K562 (cell line): ENCODE data around the gene MAGIX. TPM values are rescaled to one million over a fixed set of nuclear protein-coding genes. Genes with fewer than 3 reads are reported as not detected.

Source experiments
- ARID3A ChIP-seq: IDR thresholded peaks from 2 replicates; pipeline ENCODE4 v1.6.1; 2012; ENCODE audit warnings: low read depth, low read length, improper control_type of control experiment, borderline replicate concordance
- CREM ChIP-seq: IDR thresholded peaks from 2 replicates; pipeline ENCODE4 v1.6.1; 2014; ENCODE audit warnings: antibody characterized with exemption, low read depth
- GTF2B ChIP-seq: IDR thresholded peaks from 2 replicates; pipeline ENCODE4 v1.6.1; 2011; ENCODE audit not compliant: insufficient read length; ENCODE audit errors: extremely low read depth
- GTF2E2 ChIP-seq: fragments of 200-800 bp; sonication (Bioruptor generic); IDR thresholded peaks from 2 replicates; pipeline ENCODE4 v1.6.1; 2016; ENCODE audit warnings: missing genetic modification characterization, missing compliant biosample characterization
- HBP1 ChIP-seq: fragments of 450-650 bp; formaldehyde crosslinking; IDR thresholded peaks from 2 replicates; pipeline ENCODE4 v1.4.0; 2022; ENCODE audit warnings: missing genetic modification characterization
- HDAC1 ChIP-seq, 2 experiments: fragments of 450-650 bp; IDR thresholded peaks; 2 replicates each; pipeline ENCODE4 v1.6.1; 2016 to 2017; ENCODE audit warnings: inconsistent platforms in 1 of 2, mild to moderate bottlenecking in 1 of 2, moderate library complexity in 1 of 2
- IFI16 ChIP-seq: fragments of 250-450 bp; sonication (Bioruptor Pico); IDR thresholded peaks from 2 replicates; pipeline ENCODE4 v2.1.2; 2022; ENCODE audit warnings: mild to moderate bottlenecking, inconsistent platforms
- MCM3 ChIP-seq: fragments of 450-650 bp; IDR thresholded peaks from 2 replicates; pipeline ENCODE4 v1.6.1; 2016
- NKRF ChIP-seq: fragments of 450-650 bp; IDR thresholded peaks from 2 replicates; pipeline ENCODE4 v1.6.1; 2016; ENCODE audit warnings: borderline replicate concordance
- NR2C1 ChIP-seq, 2 experiments: fragments of 450-650 bp; IDR thresholded peaks; 2 replicates each; pipeline ENCODE4 v1.6.1; 2017; ENCODE audit warnings: mild to moderate bottlenecking in 2 of 2, antibody characterized with exemption in 1 of 2, inconsistent platforms in 1 of 2, missing compliant biosample characterization in 1 of 2, missing genetic modification characterization in 1 of 2
- PCBP1 ChIP-seq: fragments of 200-400 bp; formaldehyde crosslinking; IDR thresholded peaks from 2 replicates; pipeline ENCODE4 v1.6.1; 2018; ENCODE audit warnings: mild to moderate bottlenecking, low read depth, low read length; ENCODE audit not compliant: poor library complexity, severe bottlenecking
- POLR2B ChIP-seq: fragments of 450-650 bp; IDR thresholded peaks from 2 replicates; pipeline ENCODE4 v1.6.1; 2018; ENCODE audit warnings: low read depth; ENCODE audit not compliant: partially characterized antibody
- TAF9B ChIP-seq: fragments of 450-650 bp; IDR thresholded peaks from 2 replicates; pipeline ENCODE4 v1.6.1; 2018; ENCODE audit warnings: mild to moderate bottlenecking; ENCODE audit not compliant: partially characterized antibody
- TCF3 ChIP-seq: sonication (generic); formaldehyde crosslinking; IDR thresholded peaks from 2 replicates; pipeline ENCODE4 v1.4.0; 2020; ENCODE audit warnings: mild to moderate bottlenecking, missing genetic modification reagents
- TFE3 ChIP-seq: fragments of 450-650 bp; formaldehyde crosslinking; IDR thresholded peaks from 2 replicates; pipeline ENCODE4 v1.4.0; 2020; ENCODE audit warnings: mild to moderate bottlenecking, mixed read lengths
- ZNF212 ChIP-seq: fragments of 450-650 bp; formaldehyde crosslinking; IDR thresholded peaks from 2 replicates; pipeline ENCODE4 v1.4.0; 2020; ENCODE audit warnings: mild to moderate bottlenecking
- ZNF398 ChIP-seq: fragments of 250-450 bp; sonication (Bioruptor Pico); IDR thresholded peaks from 2 replicates; pipeline ENCODE4 v1.8.0; 2021; ENCODE audit warnings: moderate library complexity, mild to moderate bottlenecking, inconsistent platforms
- ZNF695 ChIP-seq: fragments of 450-650 bp; formaldehyde crosslinking; IDR thresholded peaks from 2 replicates; pipeline ENCODE4 v1.4.0; 2020; ENCODE audit warnings: mild to moderate bottlenecking, moderate library complexity
- ZNF699 ChIP-seq: fragments of 250-450 bp; sonication (Bioruptor Pico); IDR thresholded peaks from 2 replicates; pipeline ENCODE4 v1.8.0; 2021; ENCODE audit warnings: mild to moderate bottlenecking, moderate library complexity; ENCODE audit not compliant: insufficient replicate concordance
- polyA plus RNA-seq, 8 experiments: library from polyadenylated mRNA; depleted of rRNA in 4 of 8; stranded (reverse) in 5 of 8; unstranded in 3 of 8; fragments of >200 nt; fragmentation: Nextera tagmentation in 2 of 8; fragmentation: Illumina TruSeq in 1 of 8; extraction: Ambion mirVana in 2 of 8; extraction: Trizol in 1 of 8; gene quantifications; 2 replicates each; pipeline versions ENCODE4 v1.2.1 to v1.2.3, GENCODE V29; 2011 to 2014; ENCODE audit warnings: inconsistent platforms in 1 of 8, missing spikeins in 1 of 8
- total RNA-seq, 7 experiments: library from RNA; depleted of rRNA in 6 of 7; stranded (reverse); fragments of >200 nt in 6 of 7; fragmentation: Illumina TruSeq in 2 of 7; extraction: Trizol in 2 of 7; gene quantifications; 2 replicates each; pipeline versions ENCODE4 v1.2.1 to v1.2.3, GENCODE V29; 2011 to 2021; ENCODE audit warnings: low replicate concordance in 1 of 7

MAGIX gene
- total and polyA plus RNA-seq, 9 of the 15 experiments (the other 6 are each of a cell fraction or from before 2014, with no cell fraction given) = 0.08 to 3.5 (median 0.47) TPM

- TF ChIP-seq ZNF398 (no peak), POLR2B (peak; percentile 59), TFE3 (no peak), ZNF212 (no peak), TAF9B (no peak), NKRF (0 out of 2 replicates have a peak, but pooled peaks have one; percentile 37), GTF2B (no peak), CREM (no peak), ZNF699 (CRISPR knock-in tag) (no peak), ARID3A (no peak), NR2C1 (IDR thresholded peaks at IDR 0.05) (no peak), NR2C1 (tag; IDR thresholded peaks at IDR 0.05) (no peak), MCM3 (no peak), ZNF695 (CRISPR knock-in tag) (no peak), GTF2E2 (no peak), TCF3 (CRISPR knock-in tag) (0 out of 2 replicates have a peak, but pooled peaks have one; percentile 22), IFI16 (CRISPR knock-in tag) (no peak), PCBP1 (no peak), HBP1 (CRISPR knock-in tag) (no peak), HDAC1 (IDR thresholded peaks at IDR 0.05) (0 out of 4 replicates have a peak, but pooled peaks of 1 of the 2 experiments have one; percentile 29)
Observed at GRCh38 chrX:49171752-49172279, 9.3 kb downstream of the MAGIX start, which contains the start of gene PLP2 (continued).
